ENCODE measurements around the gene CCDC197.

Gene CCDC197

GRCh38 chr14:93967637-93968250 lies 29.4 kb upstream of the CCDC197 start:
- no peak for DNase-seq (ENCODE audit: low read depth)
- TF ChIP-seq CTCF (conservative IDR thresholded peaks at IDR 0.05; ENCODE audit: low read depth, low read length): no peak
- no peak overlapping the region for H3K4me3 ChIP-seq (ENCODE audit: low read length)

- no peak for TF ChIP-seq CTCF (conservative IDR thresholded peaks at IDR 0.05; ENCODE audit: low read depth, low read length)
- DNase-seq (ENCODE audit: low read depth): no peak
- no peak overlapping the region for H3K4me3 ChIP-seq (ENCODE audit: low read length)
Measured at GRCh38 chr14:93969082-93969828, 27.8 kb upstream of the CCDC197 start.

GRCh38 chr14:93970585-93970964 lies 26.5 kb upstream of the CCDC197 start:
- DNase-seq (ENCODE audit: low read depth): no peak
- no peak overlapping the region for H3K4me3 ChIP-seq (ENCODE audit: low read length)

GRCh38 chr14:93970965-93971634 lies 26.0 kb upstream of the CCDC197 start:
- H3K4me3 ChIP-seq (ENCODE audit: low read length): no peak overlapping the region
- DNase-seq (ENCODE audit: low read depth): no peak
- no peak for TF ChIP-seq CTCF (conservative IDR thresholded peaks at IDR 0.05; ENCODE audit: low read depth, low read length)

More at GRCh38 chr14:93970585-93970964, 26.5 kb upstream of the CCDC197 start:
- peak; percentile 53 for TF ChIP-seq CTCF (conservative IDR thresholded peaks at IDR 0.05; ENCODE audit: low read depth, low read length)

GRCh38 chr14:93971635-93972027 lies 25.5 kb upstream of the CCDC197 start:
- no peak overlapping the region for H3K4me3 ChIP-seq (ENCODE audit: low read length)
- DNase-seq (ENCODE audit: low read depth): no peak
- TF ChIP-seq CTCF (conservative IDR thresholded peaks at IDR 0.05; ENCODE audit: low read depth, low read length): no peak

- no peak for TF ChIP-seq CTCF (conservative IDR thresholded peaks at IDR 0.05; ENCODE audit: low read depth, low read length)
- H3K4me3 ChIP-seq (ENCODE audit: low read length): no peak overlapping the region
- no peak for DNase-seq (ENCODE audit: low read depth)
Measured at GRCh38 chr14:93972618-93973205, 24.4 kb upstream of the CCDC197 start.
